HepG2 (cell line): ENCODE data around the gene YWHAH. TPM values are rescaled to one million over a fixed set of nuclear protein-coding genes. Genes with fewer than 3 reads are reported as not detected.

ENCODE experiments used
- ATAC-seq: fragments of 200-7000 bp; cut with Tn5 transposase; 3 replicates; pipeline ENCODE4 v1.9.1; 2020; ENCODE audit warnings: mild to moderate bottlenecking, moderate library complexity
- BruUV-seq: library from RNA; stranded (reverse); fragments of 400-500 nt; replicated peaks from 2 replicates; lab custom pipeline; 2021; lab: Mats Ljungman, UMichigan
- CTCF ChIA-PET: fragments of 300-600 bp; formaldehyde crosslinking; extraction: SDS; loops from one replicate; lab custom pipeline; 2021; ENCODE audit warnings: low total read pairs, inconsistent platforms, low intra/inter-chr PET ratio; lab: Yijun Ruan, JAX
- POLR2A ChIA-PET: fragments of 350-600 bp; sonication (Branson Sonifier 250); formaldehyde crosslinking; loops from one replicate; lab custom pipeline; 2020; ENCODE audit warnings: antibody characterized with exemption, inconsistent platforms; lab: Yijun Ruan, JAX
- DNase-seq: peaks from one replicate; pipeline ENCODE4 v3.0.0-alpha.2; 2015; ENCODE audit warnings: low spot score
- FAIRE-seq: peaks from 3 replicates; lab custom pipeline; 2011; peaks lifted over from hg19 to GRCh38; lab: Jason Lieb, UNC
- H2AFZ ChIP-seq: one replicate; pipeline ENCODE4 v1.6.1; 2011; ENCODE audit warnings: low read length, inconsistent platforms
- H3K27ac ChIP-seq: fragments of 300-600 bp; 3 replicates; pipeline ENCODE4 v1.8.0; 2011; ENCODE audit warnings: mixed run types, mild to moderate bottlenecking, mixed read lengths, low read length, inconsistent platforms; ENCODE audit not compliant: insufficient read depth; ENCODE audit errors: extremely low read length
- H3K27me3 ChIP-seq, 2 experiments: fragments of 200-600 bp in 1 of 2; 2 replicates in 1 of 2; 3 replicates in 1 of 2; pipeline versions ENCODE4 v1.6.0 to v1.8.0; 2011; ENCODE audit warnings: low read length in 2 of 2, mild to moderate bottlenecking in 2 of 2, moderate library complexity in 2 of 2, inconsistent platforms in 1 of 2; ENCODE audit not compliant: insufficient read depth in 2 of 2, control insufficient read depth in 1 of 2
- H3K36me3 ChIP-seq, 2 experiments: fragments of 200-600 bp in 1 of 2; replicated peaks in 1 of 2; 2 replicates in 1 of 2; 3 replicates in 1 of 2; pipeline versions ENCODE4 v1.5.1 to v1.8.0; 2011; ENCODE audit warnings: low read length in 2 of 2, inconsistent platforms in 1 of 2; ENCODE audit not compliant: insufficient read depth in 2 of 2, control insufficient read depth in 1 of 2
- H3K4me1 ChIP-seq: 2 replicates; pipeline ENCODE4 v1.5.1; 2012; ENCODE audit warnings: low read length, inconsistent platforms; ENCODE audit not compliant: insufficient read depth
- H3K4me2 ChIP-seq: 2 replicates; pipeline ENCODE4 v1.6.0; 2011; ENCODE audit warnings: low read depth, low read length, inconsistent platforms
- H3K4me3 ChIP-seq, 3 experiments: fragments of 200-600 bp in 1 of 3; sonication (generic), shearing (Covaris generic) in 1 of 3; replicated peaks in 1 of 3; 2 replicates each; pipeline ENCODE4 v1.5.1; 2011 to 2016; ENCODE audit warnings: low read length in 3 of 3, inconsistent platforms in 2 of 3, low read depth in 2 of 3, mild to moderate bottlenecking in 2 of 3, control low read depth in 1 of 3, mixed read lengths in 1 of 3; ENCODE audit not compliant: insufficient read depth in 1 of 3
- H3K79me2 ChIP-seq: one replicate; pipeline ENCODE4 v1.6.1; 2011; ENCODE audit warnings: low read length, inconsistent platforms; ENCODE audit not compliant: insufficient read depth
- H3K9ac ChIP-seq: 2 replicates; pipeline ENCODE4 v1.6.0; 2011; ENCODE audit warnings: mild to moderate bottlenecking, low read depth, low read length, inconsistent platforms; ENCODE audit not compliant: insufficient read depth
- H3K9me3 ChIP-seq: 2 replicates; pipeline ENCODE4 v1.5.1; 2012; ENCODE audit warnings: mild to moderate bottlenecking, low read length
- H4K20me1 ChIP-seq: 2 replicates; pipeline ENCODE4 v1.6.0; 2011; ENCODE audit warnings: inconsistent platforms, mild to moderate bottlenecking, low read length, moderate library complexity; ENCODE audit not compliant: insufficient read depth
- CHD4 ChIP-seq: fragments of 200-600 bp; sonication (generic); IDR thresholded peaks from 2 replicates; pipeline ENCODE4 v1.7.0; 2017; ENCODE audit warnings: mild to moderate bottlenecking, low read length, borderline replicate concordance
- CREB1 ChIP-seq, 2 experiments: fragments of 450-650 bp in 1 of 2; IDR thresholded peaks; 2 replicates each; pipeline ENCODE4 v1.6.1; 2016 to 2017; ENCODE audit warnings: control low read depth in 1 of 2, mild to moderate bottlenecking in 1 of 2, missing compliant biosample characterization in 1 of 2, missing genetic modification characterization in 1 of 2
- NFRKB ChIP-seq: fragments of 450-650 bp; IDR thresholded peaks from 2 replicates; pipeline ENCODE4 v1.6.1; 2017
- ZMYM3 ChIP-seq: sonication (generic); formaldehyde crosslinking; IDR thresholded peaks from 2 replicates; pipeline ENCODE4 v1.5.1; 2020; ENCODE audit warnings: mild to moderate bottlenecking, missing genetic modification reagents
- ZNF629 ChIP-seq: sonication (generic); formaldehyde crosslinking; conservative IDR thresholded peaks from 2 replicates; pipeline ENCODE4 v1.5.0; 2020; ENCODE audit warnings: missing genetic modification reagents
- WGBS: methylation state at CpG from one replicate; pipeline ENCODE4 v1.1.6; 2017; ENCODE audit warnings: low lambda C conversion rate; 5-methylcytosine and 5-hydroxymethylcytosine counted together
- in situ Hi-C: cut with HindIII; loops from 2 replicates; pipeline ENCODE4 v1.10.0; 2017; ENCODE audit warnings: low pct_unique_long_range_greater_than_20kb; ENCODE audit not compliant: extremely low pct_ligation_motif_present
- intact Hi-C: fragments of 100-400 bp; cut with micrococcal nuclease; formaldehyde crosslinking; loops from one replicate; pipeline ENCODE4 v1.10.0; 2022; ENCODE audit not compliant: unreplicated experiment
- polyA plus RNA-seq, 8 experiments: library from polyadenylated mRNA; depleted of rRNA in 3 of 8; stranded (reverse) in 7 of 8; unstranded in 1 of 8; fragments of >200 nt; fragmentation: Illumina TruSeq in 4 of 8; extraction: Trizol in 4 of 8; gene quantifications; 2 replicates each; pipeline versions ENCODE4 v1.2.1 to v1.2.3, GENCODE V29; 2011 to 2016; ENCODE audit warnings: low read depth in 4 of 8, missing spikeins in 1 of 8, mixed read lengths in 1 of 8; ENCODE audit not compliant: insufficient read depth in 1 of 8
- total RNA-seq, 5 experiments: library from RNA; depleted of rRNA; stranded (reverse); fragments of >200 nt; fragmentation: Illumina TruSeq; extraction: Trizol; gene quantifications; 2 replicates each; pipeline ENCODE4 v1.2.3, GENCODE V29; 2016; ENCODE audit warnings: low read depth in 1 of 5
- TF ChIP-seq, protein P1 (sequence below): sonication (generic); formaldehyde crosslinking; IDR thresholded peaks from 2 replicates; pipeline ENCODE4 v1.8.0; 2022; ENCODE audit warnings: low read depth, missing genetic modification reagents
- TF ChIP-seq, protein P2 (sequence below): sonication (generic); formaldehyde crosslinking; IDR thresholded peaks from 2 replicates; pipeline ENCODE4 v1.4.0; 2020; ENCODE audit warnings: missing genetic modification reagents

The YWHAH gene
- total and polyA plus RNA-seq, 2 of the 13 experiments (the other 11 are each of a cell fraction or from before 2014, with no cell fraction given) = 35.6 to 92.7 TPM

DNA sequence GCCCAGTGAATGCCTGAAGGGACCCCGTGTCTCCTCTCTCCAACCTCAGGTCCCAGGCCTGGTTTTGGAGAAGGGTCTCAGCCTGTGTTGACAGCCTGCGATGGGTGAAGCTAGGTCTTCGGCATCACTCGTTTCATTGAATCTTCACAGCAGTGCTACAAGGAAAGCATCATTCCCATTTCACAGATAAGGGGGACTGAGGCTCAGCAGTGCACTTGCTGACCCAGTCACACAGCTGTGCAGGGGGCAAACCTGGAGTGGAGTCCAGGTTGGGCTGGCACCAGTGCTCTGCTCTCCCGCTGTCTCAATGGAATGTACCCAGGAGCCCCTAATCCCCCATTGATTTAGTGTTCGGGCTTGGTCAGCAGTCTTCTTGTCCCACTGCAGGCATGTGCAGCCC, 10.9 kb upstream of the YWHAH start:
- DNase-seq = no peak
- H3K36me3 ChIP-seq = no peaks in the 10 kb centered on the region
- no peak overlapping the region for H3K9ac ChIP-seq
- no peak overlapping the region for H3K27ac ChIP-seq
- H2AFZ ChIP-seq = no peak overlapping the region
- H3K27me3 ChIP-seq = peaks cover 0 to 16% of the 10 kb centered on the region in 2 experiments; a peak in 3 of 5 replicates
- CTCF ChIA-PET = no interaction called here
- POLR2A ChIA-PET = interaction anchor here (1.5 to 2.1 kb wide), 2 partner anchors 12 to 16 kb away, joined by 4 read pairs; partner anchors contain the start of gene YWHAH
- no peak for FAIRE-seq
- no peak overlapping the region for H3K4me2 ChIP-seq
- 0 out of 2 replicates have a peak, but pooled peaks have one; percentile 24 for TF ChIP-seq ZMYM3 (CRISPR knock-in tag)
- TF ChIP-seq, protein P1, sequence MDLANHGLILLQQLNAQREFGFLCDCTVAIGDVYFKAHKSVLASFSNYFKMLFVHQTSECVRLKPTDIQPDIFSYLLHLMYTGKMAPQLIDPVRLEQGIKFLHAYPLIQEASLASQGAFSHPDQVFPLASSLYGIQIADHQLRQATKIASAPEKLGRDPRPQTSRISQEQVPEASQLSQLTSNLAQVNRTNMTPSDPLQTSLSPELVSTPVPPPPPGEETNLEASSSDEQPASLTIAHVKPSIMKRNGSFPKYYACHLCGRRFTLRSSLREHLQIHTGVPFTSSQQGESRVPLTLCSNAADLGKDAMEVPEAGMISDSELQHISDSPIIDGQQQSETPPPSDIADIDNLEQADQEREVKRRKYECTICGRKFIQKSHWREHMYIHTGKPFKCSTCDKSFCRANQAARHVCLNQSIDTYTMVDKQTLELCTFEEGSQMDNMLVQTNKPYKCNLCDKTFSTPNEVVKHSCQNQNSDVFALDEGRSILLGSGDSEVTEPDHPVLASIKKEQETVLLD (CRISPR knock-in tag) = no peak
- TF ChIP-seq ZNF629 (CRISPR knock-in tag) = peak; percentile 85
- TF ChIP-seq, protein P2, sequence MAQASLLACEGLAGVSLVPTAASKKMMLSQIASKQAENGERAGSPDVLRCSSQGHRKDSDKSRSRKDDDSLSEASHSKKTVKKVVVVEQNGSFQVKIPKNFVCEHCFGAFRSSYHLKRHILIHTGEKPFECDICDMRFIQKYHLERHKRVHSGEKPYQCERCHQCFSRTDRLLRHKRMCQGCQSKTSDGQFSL (CRISPR knock-in tag) = no peak
- TF ChIP-seq NFRKB = no peak
- in situ Hi-C loops (no loop called here), intact Hi-C loops (no loop called here)
- H4K20me1 ChIP-seq = no peaks in the 10 kb centered on the region
- H3K79me2 ChIP-seq = no peaks in the 10 kb centered on the region
- BruUV-seq = no TSS peak
- no peak for ATAC-seq
- no peak overlapping the region for H3K4me3 ChIP-seq
- 88% methylated on average over 4 of the region's 6 CpGs for WGBS
- peaks cover 39% of the 10 kb centered on the region for H3K4me1 ChIP-seq
- no peaks in the 10 kb centered on the region for H3K9me3 ChIP-seq

DNA sequence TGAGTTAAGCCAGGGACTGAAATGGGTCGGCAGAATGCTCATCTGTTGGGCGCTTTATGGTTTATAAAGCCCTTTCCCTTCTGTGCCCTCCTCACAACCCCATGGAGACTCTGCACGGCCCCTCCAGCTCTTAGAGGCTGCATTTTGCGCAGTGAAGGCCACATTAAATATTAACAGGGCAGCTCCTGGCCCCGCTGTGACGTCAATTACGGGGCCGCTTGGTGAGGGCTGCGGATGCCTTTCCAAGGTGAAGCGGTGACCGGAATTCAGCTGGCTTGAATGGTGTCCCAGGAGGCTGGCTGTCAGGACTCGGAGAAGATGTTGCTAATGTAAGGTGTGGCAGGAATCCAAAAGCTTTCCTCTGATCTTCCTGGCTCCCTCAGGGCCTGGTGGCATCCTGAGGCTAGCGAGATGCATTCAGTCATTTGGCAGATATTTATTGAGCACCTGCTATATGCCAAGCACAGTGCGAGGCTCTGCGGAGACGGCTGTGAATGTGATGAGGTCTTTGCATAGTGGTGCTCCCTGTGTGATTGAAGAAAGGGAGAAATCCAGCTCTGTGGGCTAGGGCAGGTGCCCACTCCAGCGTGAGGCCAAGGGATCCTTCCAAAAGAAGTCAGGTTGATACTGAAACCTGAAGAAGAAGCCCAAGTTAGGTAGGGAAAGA, 10.4 kb upstream of the YWHAH start:
- CTCF ChIA-PET = no interaction called here
- no peak overlapping the region for H3K9ac ChIP-seq

More for the DNA sequence above, 10.4 kb upstream of the YWHAH start:
- no peaks in the 10 kb centered on the region for H4K20me1 ChIP-seq
- H3K4me1 ChIP-seq = peaks cover 39% of the 10 kb centered on the region
- POLR2A ChIA-PET = interaction anchor here (1.5 to 2.1 kb wide), 2 partner anchors 11 to 16 kb away, joined by 4 read pairs; partner anchors contain the start of gene YWHAH
- peaks cover 0 to 16% of the 10 kb centered on the region in 2 experiments; a peak in 2 of 5 replicates for H3K27me3 ChIP-seq
- TF ChIP-seq CREB1 (IDR thresholded peaks at IDR 0.05) (peak; percentile 56; the same call in 1 of the 2 replicates), CREB1 (CRISPR knock-in tag; IDR thresholded peaks at IDR 0.05) (no peak), CHD4 (no peak)
- no peak overlapping the region for H3K27ac ChIP-seq
- WGBS = 79% methylated on average over 9 of the region's 17 CpGs
- BruUV-seq = no TSS peak
- in situ Hi-C loops = no loop called here
- FAIRE-seq = no peak
- DNase-seq = no peak
- intact Hi-C loops = no loop called here
- no peak for ATAC-seq
- H3K79me2 ChIP-seq = no peaks in the 10 kb centered on the region
- no peaks in the 10 kb centered on the region for H3K9me3 ChIP-seq
- H2AFZ ChIP-seq = no peak overlapping the region
- no peak overlapping the region for H3K4me2 ChIP-seq
- H3K4me3 ChIP-seq = no peak overlapping the region
- no peaks in the 10 kb centered on the region for H3K36me3 ChIP-seq
